GM23338 (cell line): ENCODE results near the gene NDUFA7. TPM values are rescaled to one million over a fixed set of nuclear protein-coding genes. Genes with fewer than 3 reads are reported as not detected.
A peak's percentile ranks its signal among the peaks of the same experiment; 100 is the strongest.

Experiments used
- ATAC-seq: fragments of 200-7000 bp; cut with Tn5 transposase; 3 replicates; pipeline ENCODE4 v1.9.1; 2020
- DNase-seq: peaks from one replicate; pipeline ENCODE4 v3.0.0-alpha.2; 2015; ENCODE audit warnings: low spot score
- H2AFZ ChIP-seq: fragments of 200-600 bp; sonication (generic); 2 replicates; pipeline ENCODE4 v1.8.0; 2016; ENCODE audit warnings: antibody characterized with exemption, mild to moderate bottlenecking, moderate library complexity
- H3F3A ChIP-seq: fragments of 200-600 bp; sonication (generic); replicated peaks from 2 replicates; pipeline ENCODE4 v1.8.0; 2017; ENCODE audit warnings: antibody characterized with exemption, mixed run types, low read depth
- H3K27ac ChIP-seq: fragments of 200-600 bp; sonication (generic); 2 replicates; pipeline ENCODE4 v1.6.1; 2016; ENCODE audit warnings: low read depth
- H3K27me3 ChIP-seq: fragments of 200-600 bp; sonication (generic); 2 replicates; pipeline ENCODE4 v1.8.0; 2016; ENCODE audit warnings: mild to moderate bottlenecking, mixed run types, moderate library complexity; ENCODE audit not compliant: insufficient read depth
- H3K36me3 ChIP-seq: fragments of 200-600 bp; sonication (generic); 2 replicates; pipeline ENCODE4 v1.8.0; 2016; ENCODE audit warnings: mild to moderate bottlenecking; ENCODE audit not compliant: insufficient read depth
- H3K4me1 ChIP-seq: fragments of 200-600 bp; sonication (generic); 2 replicates; pipeline ENCODE4 v1.8.0; 2016; ENCODE audit warnings: mild to moderate bottlenecking, moderate library complexity; ENCODE audit not compliant: insufficient read depth
- H3K4me2 ChIP-seq: fragments of 200-600 bp; sonication (generic); 2 replicates; pipeline ENCODE4 v1.7.1; 2017; ENCODE audit warnings: mixed run types
- H3K4me3 ChIP-seq: fragments of 200-600 bp; sonication (generic); 2 replicates; pipeline ENCODE4 v1.6.1; 2016; ENCODE audit warnings: mixed run types
- H3K79me2 ChIP-seq: fragments of 200-600 bp; sonication (generic); replicated peaks from 2 replicates; pipeline ENCODE4 v1.8.0; 2017; ENCODE audit warnings: mild to moderate bottlenecking; ENCODE audit not compliant: insufficient read depth
- H3K9me2 ChIP-seq: fragments of 200-600 bp; sonication (generic); 2 replicates; pipeline ENCODE4 v1.8.0; 2017; ENCODE audit not compliant: insufficient read depth
- H4K20me1 ChIP-seq: fragments of 200-600 bp; sonication (generic); replicated peaks from 2 replicates; pipeline ENCODE4 v1.8.0; 2017; ENCODE audit warnings: mild to moderate bottlenecking; ENCODE audit not compliant: insufficient read depth
- H3K27ac Mint-ChIP-seq: 2 replicates; pipeline ENCODE4 v1.8.0; 2020; ENCODE audit warnings: inconsistent platforms, mild to moderate bottlenecking, moderate library complexity, mixed read lengths
- H3K27me3 Mint-ChIP-seq: 3 replicates; pipeline ENCODE4 v1.8.0; 2022; ENCODE audit warnings: low read depth, mild to moderate bottlenecking, moderate library complexity, mixed read lengths, inconsistent platforms; ENCODE audit not compliant: insufficient read depth, poor library complexity
- H3K36me3 Mint-ChIP-seq: 3 replicates; pipeline ENCODE4 v1.8.0; 2021; ENCODE audit warnings: low read depth, mild to moderate bottlenecking, inconsistent platforms, moderate library complexity, mixed read lengths
- H3K4me1 Mint-ChIP-seq: 3 replicates; pipeline ENCODE4 v1.8.0; 2020; ENCODE audit warnings: mild to moderate bottlenecking, inconsistent platforms, mixed read lengths
- H3K4me3 Mint-ChIP-seq: 3 replicates; pipeline ENCODE4 v1.8.0; 2021; ENCODE audit warnings: moderate library complexity, mild to moderate bottlenecking, inconsistent platforms, mixed read lengths
- H3K9me3 Mint-ChIP-seq: 3 replicates; pipeline ENCODE4 v1.8.0; 2020; ENCODE audit warnings: moderate library complexity, mild to moderate bottlenecking, inconsistent platforms, mixed read lengths
- CTCF ChIP-seq, 2 experiments: fragments of 200-600 bp in 1 of 2; sonication (generic) in 1 of 2; conservative IDR thresholded peaks; 2 replicates each; pipeline versions ENCODE4 v1.5.1 to v1.6.1; 2016 to 2017; ENCODE audit warnings: antibody characterized with exemption in 2 of 2, low read depth in 2 of 2, mild to moderate bottlenecking in 2 of 2, moderate library complexity in 1 of 2
- ETS1 ChIP-seq: IDR thresholded peaks from 2 replicates; pipeline ENCODE4 v1.6.1; 2016; ENCODE audit warnings: antibody characterized with exemption
- EZH2 ChIP-seq: fragments of 200-600 bp; sonication (generic); IDR thresholded peaks from one replicate; pipeline ENCODE4 v1.8.0; 2017; ENCODE audit warnings: antibody characterized with exemption, mild to moderate bottlenecking, low read depth; ENCODE audit not compliant: unreplicated experiment
- EZH2phosphoT487 ChIP-seq: fragments of 200-600 bp; sonication (generic); IDR thresholded peaks from one replicate; pipeline ENCODE4 v1.8.1; 2018; ENCODE audit warnings: antibody characterized with exemption; ENCODE audit not compliant: unreplicated experiment
- NANOG ChIP-seq: IDR thresholded peaks from 2 replicates; pipeline ENCODE4 v1.6.1; 2016; ENCODE audit warnings: antibody characterized with exemption, borderline replicate concordance
- REST ChIP-seq: IDR thresholded peaks from one replicate; pipeline ENCODE4 v1.6.1; 2018; ENCODE audit warnings: antibody characterized with exemption; ENCODE audit not compliant: unreplicated experiment
- STAT1 ChIP-seq: IDR thresholded peaks from one replicate; pipeline ENCODE4 v1.6.1; 2016; ENCODE audit warnings: antibody characterized with exemption; ENCODE audit not compliant: unreplicated experiment
- ZNF114 ChIP-seq: fragments of 250-450 bp; sonication (Bioruptor Pico); IDR thresholded peaks from 2 replicates; pipeline ENCODE4 v1.5.0; 2020; ENCODE audit warnings: mild to moderate bottlenecking, moderate library complexity
- ZNF331 ChIP-seq: fragments of 250-450 bp; sonication (Bioruptor Pico); IDR thresholded peaks from 2 replicates; pipeline ENCODE4 v1.5.0; 2020; ENCODE audit warnings: low read depth, mild to moderate bottlenecking, moderate library complexity
- polyA plus RNA-seq: library from polyadenylated mRNA; unstranded; fragments of >200 nt; fragmentation: Nextera tagmentation; extraction: Ambion mirVana; gene quantifications from 2 replicates; pipeline ENCODE4 v1.2.1, GENCODE V29; 2016
- total RNA-seq: library from RNA; depleted of rRNA; stranded (reverse); fragments of >200 nt; shearing (Covaris generic); gene quantifications from 2 replicates; pipeline ENCODE4 v1.2.3, GENCODE V29; 2014

The NDUFA7 gene
- total and polyA plus RNA-seq, 2 experiments from 2014 or later, result 35.1 to 344 TPM

- Histone ChIP-seq H3K27ac (no peak overlapping the region), H2AFZ (peak overlapping the region; percentile 91), H3K4me3 (peak overlapping the region; percentile 91), H3K4me1 (peaks cover 11% of the 10 kb centered on the region; the same call in 1 of the 2 replicates), H3K79me2 (peaks cover 17% of the 10 kb centered on the region), H3K36me3 (no peaks in the 10 kb centered on the region; the same call in 1 of the 2 replicates), H3F3A (peaks cover 14% of the 10 kb centered on the region), H3K9me2 (no peaks in the 10 kb centered on the region), H4K20me1 (peaks cover 2% of the 10 kb centered on the region; the same call in 1 of the 2 replicates), H3K4me2 (peak overlapping the region; percentile 74), H3K27me3 (no peaks in the 10 kb centered on the region)
- peak; percentile 34 for ATAC-seq
- H3K9me3 Mint-ChIP-seq, result no peaks in the 10 kb centered on the region
- peak overlapping the region; percentile 90 for H3K4me3 Mint-ChIP-seq
- H3K27ac Mint-ChIP-seq, result peak overlapping the region; percentile 92
- TF ChIP-seq EZH2 (no peak), ZNF114 (no peak)
- peaks cover 13% of the 10 kb centered on the region for H3K4me1 Mint-ChIP-seq
- peaks cover 14% of the 10 kb centered on the region for H3K27me3 Mint-ChIP-seq
- DNase-seq, result peak; percentile 45
- H3K36me3 Mint-ChIP-seq, result peaks cover 43% of the 10 kb centered on the region
Observed at GRCh38 chr19:8307400-8307964, 13.7 kb downstream of the NDUFA7 start.

- Mint-ChIP-seq H3K4me1 (peaks cover 13% of the 10 kb centered on the region), H3K27ac (no peak overlapping the region), H3K27me3 (peaks cover 15% of the 10 kb centered on the region), H3K4me3 (peak overlapping the region; percentile 90), H3K9me3 (no peaks in the 10 kb centered on the region), H3K36me3 (peaks cover 46% of the 10 kb centered on the region)
- no peaks in the 10 kb centered on the region; the same call in 1 of the 2 replicates for H4K20me1 ChIP-seq
- H3K36me3 ChIP-seq, result no peaks in the 10 kb centered on the region; the same call in 1 of the 2 replicates
- H3F3A ChIP-seq, result peaks cover 14% of the 10 kb centered on the region
- no peaks in the 10 kb centered on the region for H3K27me3 ChIP-seq
- H3K4me1 ChIP-seq, result peaks cover 11% of the 10 kb centered on the region; the same call in 1 of the 2 replicates
- H3K4me3 ChIP-seq, result peak overlapping the region; percentile 91
- H3K27ac ChIP-seq, result no peak overlapping the region
- DNase-seq, result no peak
- peaks cover 17% of the 10 kb centered on the region for H3K79me2 ChIP-seq
- TF ChIP-seq EZH2, result no peak
- TF ChIP-seq NANOG, result no peak
- TF ChIP-seq ZNF331, result no peak
- no peak for TF ChIP-seq STAT1
- TF ChIP-seq CTCF (conservative IDR thresholded peaks at IDR 0.05; ENCODE audit: low read depth in 2 of 2), result no peak
- TF ChIP-seq ZNF114, result no peak
- H3K9me2 ChIP-seq, result no peaks in the 10 kb centered on the region
- peak overlapping the region; percentile 74 for H3K4me2 ChIP-seq
- no peak for ATAC-seq
- H2AFZ ChIP-seq, result no peak overlapping the region
Observed at GRCh38 chr19:8306235-8307054, 14.7 kb downstream of the NDUFA7 start.

- Histone ChIP-seq H2AFZ (no peak overlapping the region), H3K9me2 (no peaks in the 10 kb centered on the region), H3K4me2 (no peak overlapping the region), H3K79me2 (peaks cover 17% of the 10 kb centered on the region), H3K36me3 (no peaks in the 10 kb centered on the region; the same call in 1 of the 2 replicates), H3K4me1 (peaks cover 11% of the 10 kb centered on the region; the same call in 1 of the 2 replicates), H3K27me3 (no peaks in the 10 kb centered on the region), H4K20me1 (no peaks in the 10 kb centered on the region; the same call in 1 of the 2 replicates), H3F3A (peaks cover 14% of the 10 kb centered on the region), H3K4me3 (no peak overlapping the region), H3K27ac (no peak overlapping the region)
- ATAC-seq, result no peak
- H3K9me3 Mint-ChIP-seq, result no peaks in the 10 kb centered on the region
- peaks cover 13% of the 10 kb centered on the region for H3K4me1 Mint-ChIP-seq
- peaks cover 41% of the 10 kb centered on the region for H3K36me3 Mint-ChIP-seq
- H3K27ac Mint-ChIP-seq, result no peak overlapping the region
- H3K4me3 Mint-ChIP-seq, result no peak overlapping the region
- no peak for TF ChIP-seq EZH2phosphoT487
- TF ChIP-seq ZNF114, result no peak
- TF ChIP-seq REST, result no peak
- no peak for TF ChIP-seq ETS1
- DNase-seq, result no peak
- H3K27me3 Mint-ChIP-seq, result peaks cover 15% of the 10 kb centered on the region
Observed at GRCh38 chr19:8305798-8306197, 15.4 kb downstream of the NDUFA7 start.
